ENCODE results near the gene PKNOX2.

Gene PKNOX2

DNA sequence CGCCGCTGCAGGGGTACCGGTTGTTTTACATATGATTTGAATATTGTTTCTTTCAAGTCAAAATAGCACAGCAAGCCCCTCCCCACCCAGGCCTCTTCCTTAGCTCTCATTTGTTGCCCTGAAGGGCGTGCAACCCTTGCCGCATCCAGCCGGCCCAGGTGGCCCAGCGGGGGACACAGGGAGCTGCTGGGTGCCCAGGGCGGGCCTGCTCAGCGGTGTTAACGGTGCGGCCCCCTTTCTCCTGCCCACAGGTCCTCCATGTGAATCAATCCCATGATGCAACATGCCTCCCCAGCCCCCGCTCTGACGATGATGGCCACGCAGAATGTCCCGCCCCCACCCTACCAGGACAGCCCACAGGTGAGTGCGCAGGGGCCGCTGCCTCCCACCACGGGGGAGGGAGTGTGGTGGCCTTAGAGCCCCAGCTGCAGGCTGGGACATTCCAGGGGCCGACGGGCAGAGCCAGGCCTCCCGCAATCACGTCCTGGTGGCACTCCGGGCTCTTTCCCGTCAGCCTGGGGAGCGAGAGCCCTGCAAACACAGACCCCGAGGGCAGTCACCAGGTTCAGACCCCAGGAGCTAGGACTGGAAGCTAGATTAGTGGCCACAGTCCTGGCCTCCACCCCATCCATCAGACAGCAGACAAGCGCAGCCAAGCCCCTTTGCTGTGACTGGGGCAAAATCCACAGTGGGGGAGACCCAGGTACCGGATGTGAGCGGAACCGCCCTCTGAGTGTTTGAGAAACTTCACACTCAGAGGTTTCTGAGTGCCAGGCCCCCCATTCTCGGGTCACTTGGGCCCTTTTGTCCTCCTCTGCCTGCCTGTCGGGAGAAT lies 186.7 kb downstream of the PKNOX2 start:
- DNase-seq (ENCODE audit: low read depth in 4 of 4, low spot score in 1 of 4): no peak

DNA sequence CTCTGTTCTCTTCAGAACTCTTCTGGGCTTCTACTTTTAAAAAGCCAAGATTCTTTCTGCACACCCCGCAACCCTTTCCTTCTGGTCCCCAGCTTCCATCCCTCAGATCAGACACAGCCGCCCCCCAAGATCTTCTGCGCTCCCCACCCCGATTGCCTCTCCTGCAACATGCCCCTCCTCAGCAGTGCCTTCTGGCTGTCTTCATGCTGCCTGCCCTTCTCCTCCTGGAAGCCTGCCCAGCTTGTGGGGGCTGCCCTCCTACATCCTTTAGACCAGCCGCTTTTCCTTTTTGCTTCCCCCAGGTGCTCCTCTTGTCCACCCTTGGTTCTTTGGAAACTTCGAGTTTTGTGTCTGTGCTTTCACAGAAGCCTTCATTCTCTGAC lies 187.3 kb downstream of the PKNOX2 start:
- DNase-seq (ENCODE audit: low read depth in 4 of 4, low spot score in 1 of 4): no peak

- DNase-seq (ENCODE audit: low read depth in 4 of 4, low spot score in 1 of 4): no peak
These were observed 192.2 kb downstream of the PKNOX2 start for GRCh38 chr11:125356797-125357196.

- no peak for DNase-seq (ENCODE audit: low read depth in 4 of 4, low spot score in 1 of 4)
These were observed 193.0 kb downstream of the PKNOX2 start for GRCh38 chr11:125357551-125357950.

GRCh38 chr11:125358254-125358840 lies 193.8 kb downstream of the PKNOX2 start:
- no peak for DNase-seq (ENCODE audit: low read depth in 4 of 4, low spot score in 1 of 4)

DNA sequence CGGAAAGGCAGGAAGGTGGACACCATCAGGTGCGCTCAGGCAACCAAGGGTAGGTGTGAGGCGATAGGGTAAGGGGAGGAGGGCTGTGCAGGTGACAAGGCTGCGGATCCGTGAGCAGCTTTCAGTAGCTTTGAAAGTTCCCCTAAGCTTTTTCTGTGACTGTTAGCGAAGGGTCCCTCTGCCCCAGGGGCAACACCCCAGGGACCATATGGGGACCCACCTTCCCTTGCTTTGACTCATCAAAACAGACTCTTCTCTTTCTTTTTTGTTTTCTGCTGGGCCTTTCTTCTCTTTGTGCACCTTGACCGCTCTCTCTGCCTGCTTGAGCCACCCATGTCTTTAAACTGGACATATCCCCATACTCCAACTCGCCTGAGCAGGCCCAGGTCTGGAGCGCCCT lies 194.6 kb downstream of the PKNOX2 start:
- DNase-seq (ENCODE audit: low read depth in 4 of 4, low spot score in 1 of 4): no peak

DNA sequence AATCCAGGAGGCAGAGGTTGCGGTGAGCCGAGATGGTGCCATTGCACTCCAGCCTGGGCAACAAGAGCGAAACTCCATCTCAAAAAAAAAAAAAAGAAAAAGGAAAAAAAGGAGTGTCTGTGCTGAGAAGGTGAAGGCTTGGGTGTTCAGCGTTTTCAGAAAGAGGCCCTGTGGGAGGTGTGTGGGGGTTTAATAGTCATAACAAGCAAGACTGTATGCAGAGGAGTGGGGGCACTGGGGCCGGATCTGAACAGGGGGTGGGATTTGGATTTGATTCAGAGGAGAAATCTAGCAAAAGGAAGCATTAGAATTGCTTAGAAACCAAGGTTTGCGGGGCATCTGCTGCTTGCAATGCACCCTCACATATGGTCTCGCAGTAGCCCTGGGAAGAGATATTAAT lies 195.5 kb downstream of the PKNOX2 start:
- DNase-seq (ENCODE audit: low read depth in 4 of 4, low spot score in 1 of 4): no peak

- no peak for DNase-seq (ENCODE audit: low read depth in 4 of 4, low spot score in 1 of 4)
These were observed 199.7 kb downstream of the PKNOX2 start for GRCh38 chr11:125364121-125364826.

DNA sequence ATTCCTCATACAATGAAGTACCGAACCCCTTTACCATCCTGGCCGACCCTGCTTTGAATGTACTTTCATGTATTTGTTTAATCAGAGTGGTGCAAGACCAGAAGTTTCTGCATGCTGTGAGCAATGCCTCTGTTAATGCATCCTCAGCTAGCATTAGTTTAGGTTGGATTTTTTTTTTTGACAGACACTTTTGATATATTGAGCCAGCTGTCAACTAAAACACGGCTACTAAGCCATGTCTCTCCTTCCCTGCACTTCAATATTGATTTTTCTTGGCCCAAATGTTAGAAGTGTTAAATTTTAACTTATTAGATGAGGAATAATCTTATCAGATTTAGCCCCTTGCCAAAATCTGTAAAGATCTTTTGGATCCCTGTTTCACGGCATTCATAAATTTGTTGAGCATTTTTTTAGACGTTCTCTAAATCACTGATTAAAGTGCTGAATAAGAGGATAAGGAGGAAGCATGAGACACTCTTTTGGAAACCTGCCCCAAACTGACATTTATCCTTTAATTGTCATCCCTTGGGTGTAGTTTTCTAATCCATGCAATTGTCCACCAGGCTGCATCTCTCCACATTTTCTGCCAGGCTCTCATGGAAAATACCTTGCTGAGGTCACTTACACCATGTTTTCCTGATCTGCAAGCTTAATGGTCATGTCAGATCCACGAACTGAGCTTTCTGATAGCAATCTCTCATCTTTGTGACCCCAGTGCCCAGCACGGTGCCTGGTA lies 200.8 kb downstream of the PKNOX2 start:
- no peak for DNase-seq (ENCODE audit: low read depth in 4 of 4, low spot score in 1 of 4)

- no peak for DNase-seq (ENCODE audit: low read depth in 4 of 4, low spot score in 1 of 4)
These were observed 203.2 kb downstream of the PKNOX2 start for GRCh38 chr11:125367710-125368109.

DNA sequence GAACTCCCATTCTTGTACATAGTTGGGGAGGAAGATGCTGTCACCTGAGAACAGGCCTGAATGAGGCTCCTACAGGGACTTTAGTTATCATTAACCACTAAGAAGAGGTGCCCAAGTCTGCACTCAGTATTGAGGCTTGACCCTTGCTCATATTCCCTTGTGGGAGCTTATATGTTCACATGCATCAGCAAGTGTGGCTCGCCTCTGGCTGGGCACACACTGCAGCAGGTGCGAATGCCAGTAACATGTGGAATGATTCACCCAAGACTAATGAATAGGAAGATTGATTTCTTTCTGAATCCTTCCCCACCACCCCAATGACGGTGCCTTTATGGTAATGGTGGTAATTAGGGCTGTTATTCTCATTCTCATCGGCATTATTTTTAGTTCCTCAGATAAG lies 204.2 kb downstream of the PKNOX2 start:
- DNase-seq (ENCODE audit: low read depth in 4 of 4, low spot score in 1 of 4): no peak

DNA sequence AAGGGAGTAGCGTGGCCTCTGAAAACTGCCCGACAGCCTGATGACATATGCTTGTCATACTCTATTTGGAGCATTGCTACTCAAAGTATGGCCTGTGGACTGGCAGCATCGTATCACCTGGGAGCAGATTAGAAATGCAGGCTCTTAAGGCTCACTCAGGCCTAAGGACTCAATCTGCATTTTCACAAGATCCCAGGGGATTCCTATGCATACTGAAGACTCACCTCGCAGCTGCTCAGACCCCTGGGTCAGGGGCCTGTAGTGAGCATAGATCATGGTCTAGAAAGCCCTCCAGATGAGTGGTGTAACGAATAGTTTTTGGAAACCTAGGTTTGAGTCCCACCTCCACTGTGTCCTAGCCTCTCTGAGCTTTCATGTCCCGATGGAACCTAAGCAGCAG lies 205.3 kb downstream of the PKNOX2 start:
- DNase-seq (ENCODE audit: low read depth in 4 of 4, low spot score in 1 of 4): no peak

DNA sequence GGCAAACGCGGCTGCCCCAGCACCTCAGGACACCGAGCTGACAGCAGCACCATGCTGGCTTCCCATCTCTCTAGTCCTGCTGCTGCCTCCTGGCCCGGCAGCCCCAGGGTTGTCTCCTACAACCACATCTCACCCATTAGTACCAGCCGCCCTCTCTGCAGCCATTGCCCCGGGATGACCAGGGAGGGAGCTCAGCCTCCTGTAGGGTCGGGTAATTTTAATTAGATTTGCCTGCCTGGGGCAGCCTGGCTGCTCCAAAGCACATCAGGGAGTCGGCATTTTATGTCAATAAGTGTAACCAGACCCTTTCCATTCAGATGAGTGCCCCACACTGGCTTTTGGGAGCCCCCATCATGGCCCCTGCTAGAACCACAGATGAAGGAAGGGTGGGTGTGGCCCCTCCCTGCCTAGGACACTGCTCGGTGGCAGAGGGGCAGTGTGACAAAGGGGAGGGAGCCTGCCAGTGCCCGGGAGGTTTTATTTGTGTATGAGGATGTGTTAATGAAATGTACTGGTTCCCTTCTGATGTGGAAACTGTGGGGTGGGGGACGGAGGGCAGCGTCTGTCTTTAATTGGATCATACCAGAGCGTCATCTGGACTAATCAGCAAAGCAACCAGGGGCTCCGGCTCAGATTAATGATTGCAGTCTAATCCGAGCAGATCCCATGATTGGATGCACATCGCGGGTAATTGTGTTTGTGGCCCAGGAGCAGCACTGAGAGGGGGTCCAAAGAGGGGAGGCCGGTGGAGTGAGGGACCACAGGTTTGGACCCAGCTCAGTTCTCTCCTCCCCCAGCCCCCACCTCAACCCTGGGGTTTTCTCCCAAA lies 206.2 kb downstream of the PKNOX2 start:
- DNase-seq (ENCODE audit: low read depth in 4 of 4, low spot score in 1 of 4): no peak

DNA sequence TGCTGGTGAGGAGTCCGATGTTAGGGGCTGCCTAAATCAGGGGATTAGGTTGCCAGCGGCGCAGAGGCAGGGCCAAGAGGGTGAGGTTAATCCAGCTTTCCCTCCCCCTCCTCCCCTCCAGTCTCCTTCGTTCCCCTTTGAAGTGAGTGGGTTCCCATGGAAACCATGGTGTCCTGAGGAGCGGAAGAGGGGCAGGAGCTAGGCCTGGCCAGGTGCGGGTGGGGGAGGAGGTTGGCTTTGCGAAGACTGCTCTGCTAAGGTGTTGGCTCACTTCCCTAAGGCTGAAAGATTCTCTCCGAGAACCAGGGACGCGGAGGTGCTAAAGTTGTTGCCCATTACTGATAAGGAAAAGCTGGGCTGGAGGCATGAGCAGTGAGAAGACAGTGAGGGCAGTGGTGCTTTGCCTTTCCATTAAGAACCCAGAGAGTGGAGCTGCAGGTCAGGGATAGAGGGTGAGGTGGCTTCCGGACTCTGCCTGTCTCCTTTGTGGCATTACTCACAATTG lies 206.9 kb downstream of the PKNOX2 start:
- DNase-seq (ENCODE audit: low read depth in 4 of 4, low spot score in 1 of 4): no peak

DNA sequence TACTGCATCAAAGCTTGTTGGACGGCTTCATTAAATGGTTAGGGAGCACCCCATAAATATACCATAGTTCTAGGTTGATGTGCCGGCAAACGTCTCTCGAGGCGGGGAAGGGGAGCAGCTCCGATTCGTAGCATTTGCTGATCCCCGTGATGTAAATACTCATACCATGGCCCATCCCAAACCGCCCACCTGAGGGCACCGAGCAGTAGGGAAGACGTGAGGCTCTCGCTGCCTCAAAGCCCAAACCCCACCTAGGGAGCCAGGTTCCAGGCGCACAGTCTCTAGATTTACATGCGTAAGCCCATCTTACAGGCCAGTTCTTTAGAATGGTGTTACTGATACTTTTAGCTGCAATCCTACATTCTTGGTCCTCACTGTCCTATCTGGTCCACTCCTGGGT lies 207.5 kb downstream of the PKNOX2 start:
- DNase-seq (ENCODE audit: low read depth in 4 of 4, low spot score in 1 of 4): no peak

GRCh38 chr11:125372911-125373310 lies 208.4 kb downstream of the PKNOX2 start:
- no peak for DNase-seq (ENCODE audit: low read depth in 4 of 4, low spot score in 1 of 4)

DNA sequence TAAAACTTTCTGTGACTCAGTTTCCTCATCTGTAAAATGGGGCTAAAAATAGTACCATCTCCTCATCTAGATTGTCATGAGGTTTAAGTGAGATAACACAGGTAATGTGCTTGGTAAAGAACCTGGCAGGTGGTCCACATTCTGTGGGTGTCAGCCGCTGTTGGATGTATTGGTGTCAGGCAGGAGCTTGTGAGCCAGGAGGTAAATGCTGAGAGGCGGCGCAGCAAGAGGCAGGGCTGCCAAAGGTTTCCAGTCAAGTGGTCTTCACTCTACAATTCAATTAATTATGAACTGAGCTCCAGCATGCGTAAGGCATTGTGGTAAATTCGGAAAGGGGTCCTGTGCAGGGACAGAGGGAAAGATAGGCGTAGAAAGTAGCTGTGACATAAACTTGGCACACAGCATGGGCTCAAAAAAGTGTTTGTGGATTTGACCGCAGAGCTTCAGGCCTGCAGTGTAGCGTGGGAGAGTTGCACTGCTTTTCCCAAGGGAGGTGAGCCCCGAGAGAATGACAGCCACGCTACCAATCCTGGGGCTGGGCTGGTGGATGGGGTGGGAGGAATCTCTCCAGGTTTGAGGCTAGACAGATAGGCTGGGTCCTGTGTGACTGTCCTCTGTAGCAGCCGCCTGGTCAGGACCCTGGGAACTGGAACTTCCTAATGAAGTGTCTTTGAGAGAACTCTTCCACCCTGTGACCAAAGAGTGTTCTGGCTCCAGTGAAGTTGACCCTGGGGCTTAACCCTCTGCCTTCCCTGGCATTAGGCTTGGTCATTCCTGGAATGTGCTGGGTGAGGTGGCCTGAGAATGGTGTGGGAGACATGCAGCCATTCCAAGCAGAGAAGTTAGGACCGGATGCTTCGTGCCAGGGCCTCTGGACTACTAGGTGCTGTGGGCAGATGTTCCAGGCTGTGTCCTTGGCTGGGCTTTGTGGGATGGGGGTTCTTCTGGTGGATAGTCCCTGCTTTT lies 209.2 kb downstream of the PKNOX2 start:
- no peak for DNase-seq (ENCODE audit: low read depth in 4 of 4, low spot score in 1 of 4)

DNA sequence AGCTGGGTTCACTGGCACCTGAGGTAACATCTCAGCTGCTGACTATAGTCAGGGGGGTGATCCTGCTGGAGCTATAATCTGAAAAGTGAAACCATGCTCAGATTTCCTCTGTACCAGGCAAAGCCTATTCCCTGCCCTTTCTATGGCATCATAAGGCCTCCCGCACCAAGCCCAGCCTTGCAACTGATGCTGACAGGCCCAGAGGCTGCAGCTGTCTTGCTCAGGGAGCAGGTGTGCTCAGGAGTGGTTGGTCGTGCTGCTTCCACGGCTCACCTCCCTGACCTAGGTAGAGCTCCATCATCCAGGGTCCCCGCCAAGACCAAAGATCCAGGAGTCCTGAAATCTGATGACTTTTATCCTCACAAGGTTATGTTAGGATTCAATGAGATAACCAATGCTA lies 209.8 kb downstream of the PKNOX2 start:
- no peak for DNase-seq (ENCODE audit: low read depth in 4 of 4, low spot score in 1 of 4)

GRCh38 chr11:125375146-125375545 lies 210.6 kb downstream of the PKNOX2 start:
- no peak for DNase-seq (ENCODE audit: low read depth in 4 of 4, low spot score in 1 of 4)

All from stimulated activated CD4-positive, alpha-beta T cell treated with anti-CD3 and anti-CD28 coated beads, Interleukin-1b, Interleukin-23, amount 100 ng/mL, for 24 hours (primary cell).